Measurements from ENCODE around the gene GBP7. TPM values are rescaled to one million over a fixed set of nuclear protein-coding genes. Genes with fewer than 3 reads are reported as not detected.

GBP7 gene
- total and polyA plus RNA-seq, 7 experiments from 2014 or later = 0.13 to 0.19 TPM; not detected in 5

DNA sequence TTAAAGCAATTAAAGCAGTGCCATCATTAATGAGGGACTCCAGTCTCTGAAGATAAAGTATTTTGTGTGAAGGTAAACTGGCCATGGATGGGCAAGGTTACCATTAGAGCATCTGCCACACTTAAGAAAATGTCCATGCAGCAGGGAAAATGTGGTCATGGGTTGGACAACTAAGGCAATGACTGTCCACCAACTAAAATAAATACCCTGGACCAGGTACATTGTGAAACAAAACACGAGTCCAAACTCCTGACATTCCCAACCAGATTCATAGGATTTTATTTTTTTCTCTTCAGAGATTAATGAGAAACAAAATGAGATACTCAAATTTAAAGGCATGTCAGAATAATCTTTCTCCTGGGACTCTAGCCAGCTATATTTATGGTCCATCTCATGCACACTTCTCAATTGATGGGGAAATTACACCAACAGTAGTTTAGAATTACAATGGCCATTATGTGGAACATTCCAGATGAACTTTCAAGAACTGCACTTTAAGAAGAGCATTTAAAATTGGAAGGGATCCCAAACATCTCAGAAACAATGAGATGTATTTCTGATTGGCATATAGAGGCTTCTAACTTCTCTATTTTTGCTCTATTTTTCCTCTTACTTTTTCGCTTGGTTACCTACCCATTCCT is 8.1 kb downstream of the GBP7 start:
- intact Hi-C loops (cut with micrococcal nuclease) = no loop called here
- POLR2A ChIA-PET = no interaction called here

DNA sequence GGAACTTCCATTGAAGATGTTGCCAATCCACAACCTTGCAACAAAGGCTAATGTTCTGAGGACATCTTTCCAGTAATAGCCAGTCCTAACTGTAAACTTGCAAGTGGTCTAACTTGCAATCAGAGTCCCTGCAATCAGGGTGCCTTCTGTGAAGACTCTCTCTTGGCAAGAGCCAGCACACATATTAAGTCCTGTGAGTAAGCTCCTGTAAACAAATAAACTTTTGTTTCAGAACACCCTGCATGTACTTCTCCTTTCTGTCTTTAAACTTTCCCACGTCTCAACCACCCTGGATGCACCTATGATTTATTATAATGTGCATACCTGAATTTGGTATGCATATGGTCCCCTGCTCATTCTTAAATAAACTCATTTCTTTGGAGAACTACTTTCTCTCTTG is 9.1 kb downstream of the GBP7 start:
- Mint-ChIP-seq H3K36me3 (peaks cover 0 to 28% (median 4%) of the 10 kb centered on the region in 5 donors), H3K4me3 (no peak overlapping the region), H3K27ac (no peak overlapping the region), H3K9me3 (peaks cover 0 to 11% (median 2%) of the 10 kb centered on the region in 11 donors), H3K27me3 (peaks cover 0 to 2% (median 0%) of the 10 kb centered on the region in 5 donors), H3K4me1 (peaks cover 0 to 8% (median 0%) of the 10 kb centered on the region in 7 donors)
- H3K4me3 ChIP-seq (ENCODE audit: low read length) = no peak overlapping the region
- POLR2A ChIA-PET = no interaction called here
- H3K27me3 ChIP-seq (ENCODE audit: control insufficient read depth in 2 of 2, insufficient read depth in 2 of 2, low read length in 2 of 2) = no peaks in the 10 kb centered on the region
- H3K36me3 ChIP-seq (ENCODE audit: control insufficient read depth in 2 of 3, insufficient read depth in 3 of 3, low read length in 3 of 3) = no peaks in the 10 kb centered on the region
- DNase-seq (no peak), ATAC-seq (no peak)
- no peaks in the 10 kb centered on the region for H3K9me3 ChIP-seq (ENCODE audit: control insufficient read depth in 2 of 3, low read length in 3 of 3)
- intact Hi-C loops (cut with micrococcal nuclease) = no loop called here
- CTCF ChIA-PET = no interaction called here
- no peaks in the 10 kb centered on the region for H3K4me1 ChIP-seq (ENCODE audit: control insufficient read depth in 2 of 2, insufficient read depth in 2 of 2, low read length in 2 of 2)
- no peak overlapping the region for H3K27ac ChIP-seq (ENCODE audit: low read depth, low read length)

More for the DNA sequence above, 8.1 kb downstream of the GBP7 start:
- Histone ChIP-seq H3K9me3 (ENCODE audit: control insufficient read depth in 2 of 3, low read length in 3 of 3) (no peaks in the 10 kb centered on the region), H3K4me1 (ENCODE audit: control insufficient read depth in 2 of 2, insufficient read depth in 2 of 2, low read length in 2 of 2) (no peaks in the 10 kb centered on the region), H3K27ac (ENCODE audit: low read depth, low read length) (no peak overlapping the region), H3K36me3 (ENCODE audit: control insufficient read depth in 2 of 3, insufficient read depth in 3 of 3, low read length in 3 of 3) (no peaks in the 10 kb centered on the region), H3K4me3 (ENCODE audit: low read length) (no peak overlapping the region), H3K27me3 (ENCODE audit: control insufficient read depth in 2 of 2, insufficient read depth in 2 of 2, low read length in 2 of 2) (no peaks in the 10 kb centered on the region)
- H3K4me1 Mint-ChIP-seq = peaks cover 0 to 8% (median 0%) of the 10 kb centered on the region in 7 donors
- no peak for DNase-seq
- CTCF ChIA-PET = no interaction called here
- peaks cover 0 to 2% (median 0%) of the 10 kb centered on the region in 5 donors for H3K27me3 Mint-ChIP-seq
- peaks cover 0 to 34% (median 4%) of the 10 kb centered on the region in 5 donors for H3K36me3 Mint-ChIP-seq
- no peak overlapping the region for H3K4me3 Mint-ChIP-seq
- ATAC-seq = no peak
- no peak overlapping the region for H3K27ac Mint-ChIP-seq
- H3K9me3 Mint-ChIP-seq = peaks cover 0 to 14% (median 0%) of the 10 kb centered on the region in 11 donors

- ATAC-seq = no peak
- Mint-ChIP-seq H3K27me3 (peaks cover 0 to 2% (median 0%) of the 10 kb centered on the region in 5 donors), H3K9me3 (peaks cover 2 to 14% (median 8%) of the 10 kb centered on the region in 11 donors), H3K4me3 (no peak overlapping the region), H3K27ac (no peak overlapping the region), H3K4me1 (peaks cover 0 to 2% (median 0%) of the 10 kb centered on the region in 7 donors), H3K36me3 (peaks cover 0 to 22% (median under 1%) of the 10 kb centered on the region in 5 donors)
- no peaks in the 10 kb centered on the region for H3K36me3 ChIP-seq (ENCODE audit: control insufficient read depth in 2 of 3, insufficient read depth in 3 of 3, low read length in 3 of 3)
- no peak for DNase-seq
- H3K4me1 ChIP-seq (ENCODE audit: control insufficient read depth in 2 of 2, insufficient read depth in 2 of 2, low read length in 2 of 2) = no peaks in the 10 kb centered on the region
- no peak overlapping the region for H3K4me3 ChIP-seq (ENCODE audit: low read length)
- H3K27ac ChIP-seq (ENCODE audit: low read depth, low read length) = no peak overlapping the region
- no peaks in the 10 kb centered on the region for H3K27me3 ChIP-seq (ENCODE audit: control insufficient read depth in 2 of 2, insufficient read depth in 2 of 2, low read length in 2 of 2)
- CTCF ChIA-PET = no interaction called here
- no peaks in the 10 kb centered on the region for H3K9me3 ChIP-seq (ENCODE audit: control insufficient read depth in 2 of 3, low read length in 3 of 3)
- POLR2A ChIA-PET = no interaction called here
- intact Hi-C loops (cut with micrococcal nuclease) = no loop called here
Observed at GRCh38 chr1:89165811-89166210, 10.0 kb downstream of the GBP7 start.

DNA sequence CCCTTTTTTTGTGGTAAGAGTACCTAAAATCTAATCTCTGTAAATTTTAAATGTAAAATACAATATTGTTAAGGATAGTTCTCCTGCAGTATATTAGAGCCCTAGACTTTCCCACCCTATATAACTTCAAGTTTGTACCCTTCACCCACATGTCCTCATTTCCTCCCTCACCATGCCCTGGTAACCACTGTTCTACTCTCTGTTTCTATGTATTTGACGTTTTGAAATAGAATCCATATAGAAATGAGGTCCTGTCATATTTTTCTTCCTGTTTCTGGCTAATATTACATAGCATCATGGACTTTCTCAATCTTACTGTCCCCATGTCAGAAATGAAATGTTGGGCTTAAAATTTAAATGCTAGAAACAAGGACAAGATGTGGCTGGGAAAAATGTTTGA is 24.8 kb downstream of the GBP7 start:
- H3K27me3 ChIP-seq (ENCODE audit: control insufficient read depth in 2 of 2, insufficient read depth in 2 of 2, low read length in 2 of 2) = no peaks in the 10 kb centered on the region
- no peak for ATAC-seq
- H3K4me3 Mint-ChIP-seq = no peak overlapping the region
- H3K36me3 Mint-ChIP-seq = peaks cover 0 to 11% (median 0%) of the 10 kb centered on the region in 5 donors
- H3K4me1 Mint-ChIP-seq = peaks cover 0 to 11% (median 7%) of the 10 kb centered on the region in 7 donors
- no peaks in the 10 kb centered on the region for H3K4me1 ChIP-seq (ENCODE audit: control insufficient read depth in 2 of 2, insufficient read depth in 2 of 2, low read length in 2 of 2)
- intact Hi-C loops (cut with micrococcal nuclease) = loop anchor here in 1 of 2 donors (10.0 kb wide), 1 partner anchor 56 kb away; no protein-coding TSS in a partner anchor
- POLR2A ChIA-PET = no interaction called here
- no peak overlapping the region for H3K27ac ChIP-seq (ENCODE audit: low read depth, low read length)
- CTCF ChIA-PET = no interaction called here
- H3K9me3 Mint-ChIP-seq = peaks cover 0 to 11% (median 5%) of the 10 kb centered on the region in 11 donors
- no peak overlapping the region for H3K4me3 ChIP-seq (ENCODE audit: low read length)
- no peaks in the 10 kb centered on the region for H3K36me3 ChIP-seq (ENCODE audit: control insufficient read depth in 2 of 3, insufficient read depth in 3 of 3, low read length in 3 of 3)
- no peak overlapping the region for H3K27ac Mint-ChIP-seq
- peaks cover 0 to 8% (median 0%) of the 10 kb centered on the region in 5 donors for H3K27me3 Mint-ChIP-seq
- DNase-seq = no peak
- H3K9me3 ChIP-seq (ENCODE audit: control insufficient read depth in 2 of 3, low read length in 3 of 3) = no peaks in the 10 kb centered on the region

GRCh38 chr1:89149976-89150375 is 25.8 kb downstream of the GBP7 start:
- H3K27ac ChIP-seq (ENCODE audit: low read depth, low read length) = no peak overlapping the region
- ATAC-seq (no peak), DNase-seq (no peak)
- POLR2A ChIA-PET = no interaction called here
- H3K4me1 Mint-ChIP-seq = peaks cover 0 to 14% (median 10%) of the 10 kb centered on the region in 7 donors
- no peak overlapping the region for H3K4me3 ChIP-seq (ENCODE audit: low read length)
- H3K27me3 ChIP-seq (ENCODE audit: control insufficient read depth in 2 of 2, insufficient read depth in 2 of 2, low read length in 2 of 2) = no peaks in the 10 kb centered on the region
- CTCF ChIA-PET = no interaction called here
- no peaks in the 10 kb centered on the region for H3K36me3 ChIP-seq (ENCODE audit: control insufficient read depth in 2 of 3, insufficient read depth in 3 of 3, low read length in 3 of 3)
- H3K4me1 ChIP-seq (ENCODE audit: control insufficient read depth in 2 of 2, insufficient read depth in 2 of 2, low read length in 2 of 2) = no peaks in the 10 kb centered on the region
- H3K27ac Mint-ChIP-seq = no peak overlapping the region
- intact Hi-C loops (cut with micrococcal nuclease) = loop anchor here in 1 of 2 donors (10.0 kb wide), 1 partner anchor 55 kb away; no protein-coding TSS in a partner anchor
- peaks cover 0 to 8% (median 0%) of the 10 kb centered on the region in 11 donors for H3K9me3 Mint-ChIP-seq
- H3K9me3 ChIP-seq (ENCODE audit: control insufficient read depth in 2 of 3, low read length in 3 of 3) = no peaks in the 10 kb centered on the region
- H3K27me3 Mint-ChIP-seq = peaks cover 0 to 8% (median 0%) of the 10 kb centered on the region in 5 donors
- H3K4me3 Mint-ChIP-seq = no peak overlapping the region
- H3K36me3 Mint-ChIP-seq = peaks cover 0 to 10% (median 0%) of the 10 kb centered on the region in 5 donors

- H3K9me3 ChIP-seq (ENCODE audit: control insufficient read depth in 2 of 3, low read length in 3 of 3) = no peaks in the 10 kb centered on the region
- CTCF ChIA-PET = no interaction called here
- POLR2A ChIA-PET = interaction anchor here (1.0 to 1.7 kb wide), 2 partner anchors 18 to 23 kb away, joined by 4 to 5 read pairs; no protein-coding TSS in a partner anchor
- H3K36me3 ChIP-seq (ENCODE audit: control insufficient read depth in 2 of 3, insufficient read depth in 3 of 3, low read length in 3 of 3) = no peaks in the 10 kb centered on the region
- no peak for ATAC-seq
- intact Hi-C loops (cut with micrococcal nuclease) = no loop called here
- H3K27ac Mint-ChIP-seq = no peak overlapping the region
- H3K27me3 ChIP-seq (ENCODE audit: control insufficient read depth in 2 of 2, insufficient read depth in 2 of 2, low read length in 2 of 2) = no peaks in the 10 kb centered on the region
- peaks cover 0 to 14% (median 10%) of the 10 kb centered on the region in 7 donors for H3K4me1 Mint-ChIP-seq
- no peaks in the 10 kb centered on the region for H3K4me1 ChIP-seq (ENCODE audit: control insufficient read depth in 2 of 2, insufficient read depth in 2 of 2, low read length in 2 of 2)
- DNase-seq = no peak
- H3K27me3 Mint-ChIP-seq = peaks cover 0 to 8% (median 0%) of the 10 kb centered on the region in 5 donors
- H3K27ac ChIP-seq (ENCODE audit: low read depth, low read length) = no peak overlapping the region
- peaks cover 0 to 8% (median 0%) of the 10 kb centered on the region in 11 donors for H3K9me3 Mint-ChIP-seq
- H3K4me3 ChIP-seq (ENCODE audit: low read length) = no peak overlapping the region
- H3K36me3 Mint-ChIP-seq = peaks cover 0 to 10% (median 0%) of the 10 kb centered on the region in 5 donors
- no peak overlapping the region for H3K4me3 Mint-ChIP-seq
Observed at GRCh38 chr1:89149229-89149628, 26.6 kb downstream of the GBP7 start.

Data from naive thymus-derived CD4-positive, alpha-beta T cell (primary cell).